Neural cell (in vitro differentiated cells): ENCODE data around the gene TRAK1.

Experiments
- EP300 ChIP-seq: fragments of 450-650 bp; conservative IDR thresholded peaks from 2 replicates; pipeline ENCODE4 v1.6.1; 2014; ENCODE audit warnings: antibody characterized with exemption, mild to moderate bottlenecking, moderate library complexity; ENCODE audit not compliant: poor library complexity, severe bottlenecking
- EZH2 ChIP-seq: fragments of 200-600, 300-800 bp; shearing (Covaris generic), sonication (generic); IDR thresholded peaks from 2 replicates; pipeline ENCODE4 v1.6.1; 2014; ENCODE audit warnings: antibody characterized with exemption, low read length, borderline replicate concordance, mild to moderate bottlenecking; ENCODE audit not compliant: insufficient read depth, poor library complexity, severe bottlenecking
- MXI1 ChIP-seq: fragments of 450-650 bp; conservative IDR thresholded peaks from 2 replicates; pipeline ENCODE4 v1.6.1; 2014; ENCODE audit warnings: antibody characterized with exemption, mild to moderate bottlenecking; ENCODE audit not compliant: poor library complexity, severe bottlenecking
- POLR2AphosphoS5 ChIP-seq: IDR thresholded peaks from 2 replicates; pipeline ENCODE4 v1.6.1; 2012
- RAD21 ChIP-seq: fragments of 450-650 bp; conservative IDR thresholded peaks from 2 replicates; pipeline ENCODE4 v1.6.1; 2014; ENCODE audit warnings: antibody characterized with exemption, mild to moderate bottlenecking, moderate library complexity
- TF ChIP-seq, protein P1 (sequence below): fragments of 450-650 bp; IDR thresholded peaks from 2 replicates; pipeline ENCODE4 v1.5.1; 2014; ENCODE audit warnings: antibody characterized with exemption, mild to moderate bottlenecking, moderate library complexity; ENCODE audit not compliant: poor library complexity, severe bottlenecking

GRCh38 chr3:42214064-42214463 lies 122.9 kb downstream of the TRAK1 start:
- TF ChIP-seq POLR2AphosphoS5 = no peak
- no peak for TF ChIP-seq EP300
- TF ChIP-seq, protein P1, sequence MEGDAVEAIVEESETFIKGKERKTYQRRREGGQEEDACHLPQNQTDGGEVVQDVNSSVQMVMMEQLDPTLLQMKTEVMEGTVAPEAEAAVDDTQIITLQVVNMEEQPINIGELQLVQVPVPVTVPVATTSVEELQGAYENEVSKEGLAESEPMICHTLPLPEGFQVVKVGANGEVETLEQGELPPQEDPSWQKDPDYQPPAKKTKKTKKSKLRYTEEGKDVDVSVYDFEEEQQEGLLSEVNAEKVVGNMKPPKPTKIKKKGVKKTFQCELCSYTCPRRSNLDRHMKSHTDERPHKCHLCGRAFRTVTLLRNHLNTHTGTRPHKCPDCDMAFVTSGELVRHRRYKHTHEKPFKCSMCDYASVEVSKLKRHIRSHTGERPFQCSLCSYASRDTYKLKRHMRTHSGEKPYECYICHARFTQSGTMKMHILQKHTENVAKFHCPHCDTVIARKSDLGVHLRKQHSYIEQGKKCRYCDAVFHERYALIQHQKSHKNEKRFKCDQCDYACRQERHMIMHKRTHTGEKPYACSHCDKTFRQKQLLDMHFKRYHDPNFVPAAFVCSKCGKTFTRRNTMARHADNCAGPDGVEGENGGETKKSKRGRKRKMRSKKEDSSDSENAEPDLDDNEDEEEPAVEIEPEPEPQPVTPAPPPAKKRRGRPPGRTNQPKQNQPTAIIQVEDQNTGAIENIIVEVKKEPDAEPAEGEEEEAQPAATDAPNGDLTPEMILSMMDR = no peak
- no peak for TF ChIP-seq RAD21
- TF ChIP-seq MXI1 = no peak
- no peak for TF ChIP-seq EZH2
